IMR-90 (cell line): ENCODE results near the gene ARL9. TPM values are rescaled to one million over a fixed set of nuclear protein-coding genes. Genes with fewer than 3 reads are reported as not detected.

Experiments
- ATAC-seq: fragments of 200-7000 bp; cut with Tn5 transposase; 2 replicates; pipeline ENCODE4 v1.9.1; 2020; ENCODE audit warnings: low read depth, mild to moderate bottlenecking, moderate library complexity
- BruUV-seq: library from RNA; stranded (reverse); fragments of 400-500 nt; replicated peaks from 2 replicates; lab custom pipeline; 2021; lab: Mats Ljungman, UMichigan
- CTCF ChIA-PET: fragments of 300-600 bp; formaldehyde crosslinking; extraction: SDS; loops from one replicate; lab custom pipeline; 2021; ENCODE audit warnings: antibody characterized with exemption; lab: Yijun Ruan, JAX
- POLR2A ChIA-PET: fragments of 300-600 bp; sonication (Branson Sonifier 250); formaldehyde crosslinking; loops from one replicate; lab custom pipeline; 2022; ENCODE audit warnings: antibody characterized with exemption; ENCODE audit not compliant: unreplicated experiment; lab: Charles Lee
- DNase-seq: peaks from one replicate; pipeline ENCODE4 v3.0.0; 2013
- H2AFZ ChIP-seq: replicated peaks from 2 replicates; pipeline ENCODE3; 2013; ENCODE audit warnings: low read length, mild to moderate bottlenecking; ENCODE audit not compliant: poor library complexity
- H2AK5ac ChIP-seq: 2 replicates; pipeline ENCODE4 v1.6.1; 2013; ENCODE audit warnings: low read depth, low read length, inconsistent platforms
- H2AK9ac ChIP-seq: replicated peaks from 2 replicates; pipeline ENCODE3; 2013; ENCODE audit warnings: mild to moderate bottlenecking, low read depth, low read length, moderate library complexity; ENCODE audit not compliant: poor library complexity
- H2BK120ac ChIP-seq: 2 replicates; pipeline ENCODE4 v1.6.1; 2013; ENCODE audit warnings: low read depth, low read length, inconsistent platforms
- H2BK15ac ChIP-seq: 3 replicates; pipeline ENCODE4 v1.6.1; 2013; ENCODE audit warnings: low read depth, low read length, inconsistent platforms
- H2BK20ac ChIP-seq: 2 replicates; pipeline ENCODE4 v1.6.1; 2013; ENCODE audit warnings: low read depth, mild to moderate bottlenecking, inconsistent platforms, low read length, moderate library complexity
- H2BK5ac ChIP-seq: 2 replicates; pipeline ENCODE4 v1.6.1; 2013; ENCODE audit warnings: mild to moderate bottlenecking, low read depth, low read length, inconsistent platforms; ENCODE audit not compliant: poor library complexity, severe bottlenecking
- H3K14ac ChIP-seq: replicated peaks from 2 replicates; pipeline ENCODE4 v1.6.1; 2013; ENCODE audit warnings: low read depth, low read length, inconsistent platforms
- H3K18ac ChIP-seq: 2 replicates; pipeline ENCODE4 v1.6.1; 2013; ENCODE audit warnings: low read depth, low read length, control low read depth
- H3K23ac ChIP-seq: 2 replicates; pipeline ENCODE4 v1.6.1; 2013; ENCODE audit warnings: low read depth, low read length, inconsistent platforms
- H3K27ac ChIP-seq: 2 replicates; pipeline ENCODE4 v1.5.1; 2013; ENCODE audit warnings: mild to moderate bottlenecking, control low read depth, low read length; ENCODE audit not compliant: insufficient read depth
- H3K27me3 ChIP-seq: 2 replicates; pipeline ENCODE4 v1.6.1; 2013; ENCODE audit warnings: low read length; ENCODE audit not compliant: control insufficient read depth, insufficient read depth
- H3K36me3 ChIP-seq: 2 replicates; pipeline ENCODE4 v1.6.1; 2013; ENCODE audit warnings: low read length, mixed read lengths; ENCODE audit not compliant: control insufficient read depth, insufficient read depth
- H3K4ac ChIP-seq: 2 replicates; pipeline ENCODE4 v1.6.1; 2013; ENCODE audit warnings: low read depth, low read length, inconsistent platforms
- H3K4me1 ChIP-seq: 2 replicates; pipeline ENCODE4 v1.6.1; 2013; ENCODE audit warnings: low read length, mixed read lengths; ENCODE audit not compliant: control insufficient read depth, insufficient read depth
- H3K4me2 ChIP-seq: 2 replicates; pipeline ENCODE4 v1.6.1; 2013; ENCODE audit warnings: low read depth, mild to moderate bottlenecking, control low read depth, low read length, moderate library complexity
- H3K4me3 ChIP-seq: 2 replicates; pipeline ENCODE4 v1.5.1; 2013; ENCODE audit warnings: low read depth, mild to moderate bottlenecking, control low read depth, low read length, moderate library complexity; ENCODE audit not compliant: insufficient read depth
- H3K56ac ChIP-seq: 2 replicates; pipeline ENCODE4 v1.6.1; 2013; ENCODE audit warnings: low read length, inconsistent platforms; ENCODE audit not compliant: insufficient read depth; ENCODE audit errors: extremely low read depth
- H3K79me1 ChIP-seq, 2 experiments: 2 replicates each; pipeline ENCODE4 v1.6.1; 2013; ENCODE audit warnings: low read length in 2 of 2, inconsistent platforms in 1 of 2, low read depth in 1 of 2
- H3K9ac ChIP-seq: 2 replicates; pipeline ENCODE4 v1.6.1; 2013; ENCODE audit warnings: low read depth, low read length, control low read depth
- H3K9me1 ChIP-seq: 2 replicates; pipeline ENCODE4 v1.6.1; 2013; ENCODE audit warnings: low read length, inconsistent platforms; ENCODE audit not compliant: insufficient read depth
- H3K9me3 ChIP-seq: 2 replicates; pipeline ENCODE4 v1.6.1; 2013; ENCODE audit warnings: low read length; ENCODE audit not compliant: control insufficient read depth, insufficient read depth
- H4K20me1 ChIP-seq: 2 replicates; pipeline ENCODE4 v1.6.1; 2013; ENCODE audit warnings: low read length, inconsistent platforms; ENCODE audit not compliant: insufficient read depth
- H4K5ac ChIP-seq: 2 replicates; pipeline ENCODE4 v1.6.1; 2013; ENCODE audit warnings: mild to moderate bottlenecking, low read depth, low read length, control low read depth
- H4K8ac ChIP-seq, 2 experiments: 2 replicates each; pipeline ENCODE4 v1.6.1; 2013; ENCODE audit warnings: low read depth in 2 of 2, low read length in 2 of 2, control low read depth in 1 of 2, inconsistent platforms in 1 of 2
- H4K91ac ChIP-seq: 2 replicates; pipeline ENCODE4 v1.6.1; 2013; ENCODE audit warnings: low read depth, low read length, inconsistent platforms; ENCODE audit not compliant: insufficient read depth
- BHLHE40 ChIP-seq: fragments of 150-350 bp; IDR thresholded peaks from 2 replicates; pipeline ENCODE4 v1.6.1; 2016; ENCODE audit warnings: mild to moderate bottlenecking, low read depth, low read length
- CEBPB ChIP-seq: IDR thresholded peaks from 2 replicates; pipeline ENCODE4 v1.6.1; 2012; ENCODE audit warnings: low read depth, low read length, improper control_type of control experiment
- CHD1 ChIP-seq: IDR thresholded peaks from 2 replicates; pipeline ENCODE4 v1.6.1; 2012; ENCODE audit warnings: low read depth, low read length, improper control_type of control experiment
- ELK1 ChIP-seq: fragments of 150-350 bp; IDR thresholded peaks from 2 replicates; pipeline ENCODE4 v1.6.1; 2016; ENCODE audit warnings: low read depth, mild to moderate bottlenecking, low read length, moderate library complexity, borderline replicate concordance
- FOS ChIP-seq: fragments of 150-350 bp; IDR thresholded peaks from 2 replicates; pipeline ENCODE4 v1.6.1; 2016; ENCODE audit warnings: low read depth, low read length
- MAFK ChIP-seq: IDR thresholded peaks from 2 replicates; pipeline ENCODE4 v1.6.1; 2012; ENCODE audit warnings: low read depth, low read length, improper control_type of control experiment
- MAZ ChIP-seq: IDR thresholded peaks from 2 replicates; pipeline ENCODE4 v1.6.1; 2012; ENCODE audit warnings: low read depth, mild to moderate bottlenecking, low read length, improper control_type of control experiment, moderate library complexity, borderline replicate concordance
- MXI1 ChIP-seq: IDR thresholded peaks from 2 replicates; pipeline ENCODE4 v1.6.1; 2012; ENCODE audit warnings: low read depth, mild to moderate bottlenecking, low read length, moderate library complexity, borderline replicate concordance
- NFE2L2 ChIP-seq: fragments of 150-350 bp; IDR thresholded peaks from 2 replicates; pipeline ENCODE4 v1.6.1; 2016; ENCODE audit warnings: low read depth, mild to moderate bottlenecking, low read length
- POLR2A ChIP-seq: IDR thresholded peaks from 2 replicates; pipeline ENCODE4 v1.6.1; 2012; ENCODE audit warnings: mild to moderate bottlenecking, low read depth, low read length
- RAD21 ChIP-seq: IDR thresholded peaks from 2 replicates; pipeline ENCODE4 v1.6.1; 2012; ENCODE audit warnings: low read length, improper control_type of control experiment
- RCOR1 ChIP-seq: IDR thresholded peaks from 2 replicates; pipeline ENCODE4 v1.6.1; 2012; ENCODE audit warnings: mild to moderate bottlenecking, low read length, improper control_type of control experiment; ENCODE audit not compliant: insufficient replicate concordance
- RFX5 ChIP-seq: IDR thresholded peaks from 2 replicates; pipeline ENCODE4 v1.8.0; 2012; ENCODE audit warnings: low read depth, mild to moderate bottlenecking, low read length, moderate library complexity
- SMC3 ChIP-seq: fragments of 150-350 bp; IDR thresholded peaks from 2 replicates; pipeline ENCODE4 v1.6.1; 2016; ENCODE audit warnings: low read depth, mild to moderate bottlenecking, antibody characterized with exemption, low read length, moderate library complexity
- USF2 ChIP-seq: fragments of 150-350 bp; IDR thresholded peaks from 2 replicates; pipeline ENCODE4 v1.6.1; 2017; ENCODE audit warnings: mild to moderate bottlenecking, antibody characterized with exemption, low read length, low read depth
- WGBS, 2 experiments: methylation state at CpG; one replicate each; pipeline versions ENCODE4 v1.1.5 to v1.1.7; 2013; ENCODE audit warnings: missing lambda C conversion rate in 2 of 2; ENCODE audit not compliant: insufficient read length in 1 of 2; ENCODE audit errors: extremely low coverage in 2 of 2; 5-methylcytosine and 5-hydroxymethylcytosine counted together
- dilution Hi-C: fragments of 300-500 bp; cut with HindIII; formaldehyde crosslinking; loops from one replicate; pipeline ENCODE4 v1.14.3; 2018; ENCODE audit warnings: low sequenced_read_pairs; ENCODE audit not compliant: unreplicated experiment
- in situ Hi-C: fragments of 300-500 bp; cut with MboI; formaldehyde crosslinking; loops from 3 replicates; pipeline ENCODE4 v1.14.3; 2019; ENCODE audit warnings: low sequenced_read_pairs, inconsistent platforms, mixed read lengths
- intact Hi-C: fragments of 100-400 bp; cut with micrococcal nuclease; formaldehyde crosslinking; loops from 2 replicates; pipeline ENCODE4 v1.10.0; 2022
- polyA plus RNA-seq, 3 experiments: library from polyadenylated mRNA; depleted of rRNA; stranded (reverse); fragments of >200 nt; gene quantifications; 2 replicates each; pipeline ENCODE4 v1.2.3, GENCODE V29; 2012; ENCODE audit warnings: low replicate concordance in 1 of 3
- total RNA-seq: library from RNA; depleted of rRNA; stranded (reverse); fragments of >200 nt; gene quantifications from 2 replicates; pipeline ENCODE4 v1.2.3, GENCODE V29; 2012

Gene ARL9
- total and polyA plus RNA-seq, 2 of the 4 experiments (the other 2 are of a cell fraction): 0.18 to 0.51 TPM

GRCh38 chr4:56475917-56476316 lies 29.7 kb upstream of the ARL9 start:
- intact Hi-C loops: no loop called here
- H3K9me3 ChIP-seq: no peaks in the 10 kb centered on the region
- no peak for DNase-seq
- no peak overlapping the region for H4K8ac ChIP-seq
- no peak overlapping the region for H4K91ac ChIP-seq
- no peak overlapping the region for H3K56ac ChIP-seq
- TF ChIP-seq POLR2A (no peak), NFE2L2 (no peak), CHD1 (no peak), MXI1 (no peak), SMC3 (no peak), USF2 (no peak), ELK1 (no peak), CEBPB (no peak), MAZ (no peak), FOS (no peak), RAD21 (no peak), MAFK (no peak), BHLHE40 (no peak), RFX5 (no peak), RCOR1 (no peak)
- H2AK5ac ChIP-seq: no peak overlapping the region
- H2AK9ac ChIP-seq: no peak overlapping the region
- dilution Hi-C loops: no loop called here
- no peak overlapping the region for H3K18ac ChIP-seq
- no peak overlapping the region for H3K27ac ChIP-seq
- no peak overlapping the region for H3K4me2 ChIP-seq
- H3K14ac ChIP-seq: no peak overlapping the region
- peaks cover 33% of the 10 kb centered on the region for H3K36me3 ChIP-seq
- no peak for ATAC-seq
- no peak overlapping the region for H4K5ac ChIP-seq
- H2BK120ac ChIP-seq: no peak overlapping the region
- H3K4me1 ChIP-seq: no peaks in the 10 kb centered on the region
- no peak overlapping the region for H3K23ac ChIP-seq
- no peaks in the 10 kb centered on the region for H4K20me1 ChIP-seq
- H3K4me3 ChIP-seq: no peak overlapping the region
- no peak overlapping the region for H2BK15ac ChIP-seq
- BruUV-seq: no TSS peak
- no peaks in the 10 kb centered on the region for H3K9me1 ChIP-seq
- no peak overlapping the region for H2BK5ac ChIP-seq
- no peak overlapping the region for H3K9ac ChIP-seq
- no peak overlapping the region for H2BK20ac ChIP-seq
- CTCF ChIA-PET: no interaction called here
- H3K79me1 ChIP-seq: peaks cover 9 to 11% of the 10 kb centered on the region in 2 experiments; a peak in 3 of 4 replicates
- no peak overlapping the region for H3K4ac ChIP-seq
- H2AFZ ChIP-seq: no peak overlapping the region
- WGBS, 2 experiments: no CpG with 5 or more reads among the region's 2 CpGs
- POLR2A ChIA-PET: no interaction called here
- in situ Hi-C loops: no loop called here
- H3K27me3 ChIP-seq: no peaks in the 10 kb centered on the region
